Measurements from ENCODE around the gene PRKAG2.

GRCh38 chr7:151648429-151648828 is 228.5 kb downstream of the PRKAG2 start:
- no peak for TF ChIP-seq EZH2phosphoT487 (IDR thresholded peaks at IDR 0.05; ENCODE audit: insufficient read depth, low read depth)
- no peak for TF ChIP-seq EZH2 (IDR thresholded peaks at IDR 0.05; ENCODE audit: insufficient read depth, poor library complexity, severe bottlenecking)
